Measurements from ENCODE around the gene CTIF.

The CTIF gene

DNA sequence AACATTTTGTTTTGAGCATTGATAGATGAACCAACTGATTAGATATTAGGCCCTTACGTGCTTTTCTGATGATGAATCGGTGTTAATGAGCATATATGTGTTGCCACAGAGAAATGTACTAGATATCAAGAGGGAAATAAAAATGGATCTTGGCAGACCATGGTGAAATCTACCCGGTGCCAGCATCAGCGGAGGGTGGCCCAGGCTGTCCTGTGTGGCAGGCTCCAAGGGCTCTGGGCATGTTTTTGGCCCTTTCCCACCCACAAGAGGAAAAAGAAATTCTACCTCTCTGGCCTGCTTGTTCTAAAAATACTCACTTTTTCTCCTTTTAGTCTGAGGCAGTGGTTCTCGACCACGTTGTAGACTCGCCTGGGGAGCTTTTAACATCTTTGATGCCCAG, 154.2 kb downstream of the CTIF start:
- TF ChIP-seq EZH2phosphoT487 (IDR thresholded peaks at IDR 0.05; ENCODE audit: low read depth), result no peak
- TF ChIP-seq, protein P1, sequence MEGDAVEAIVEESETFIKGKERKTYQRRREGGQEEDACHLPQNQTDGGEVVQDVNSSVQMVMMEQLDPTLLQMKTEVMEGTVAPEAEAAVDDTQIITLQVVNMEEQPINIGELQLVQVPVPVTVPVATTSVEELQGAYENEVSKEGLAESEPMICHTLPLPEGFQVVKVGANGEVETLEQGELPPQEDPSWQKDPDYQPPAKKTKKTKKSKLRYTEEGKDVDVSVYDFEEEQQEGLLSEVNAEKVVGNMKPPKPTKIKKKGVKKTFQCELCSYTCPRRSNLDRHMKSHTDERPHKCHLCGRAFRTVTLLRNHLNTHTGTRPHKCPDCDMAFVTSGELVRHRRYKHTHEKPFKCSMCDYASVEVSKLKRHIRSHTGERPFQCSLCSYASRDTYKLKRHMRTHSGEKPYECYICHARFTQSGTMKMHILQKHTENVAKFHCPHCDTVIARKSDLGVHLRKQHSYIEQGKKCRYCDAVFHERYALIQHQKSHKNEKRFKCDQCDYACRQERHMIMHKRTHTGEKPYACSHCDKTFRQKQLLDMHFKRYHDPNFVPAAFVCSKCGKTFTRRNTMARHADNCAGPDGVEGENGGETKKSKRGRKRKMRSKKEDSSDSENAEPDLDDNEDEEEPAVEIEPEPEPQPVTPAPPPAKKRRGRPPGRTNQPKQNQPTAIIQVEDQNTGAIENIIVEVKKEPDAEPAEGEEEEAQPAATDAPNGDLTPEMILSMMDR (IDR thresholded peaks at IDR 0.05; ENCODE audit: low read depth, low read length), result no peak
- H3K4me1 ChIP-seq (ENCODE audit: low read length), result no peaks in the 10 kb centered on the region
- H3K4me2 ChIP-seq (ENCODE audit: low read length), result no peak overlapping the region
- H3K27ac ChIP-seq (ENCODE audit: low read length), result no peak overlapping the region
- no peaks in the 10 kb centered on the region for H3K79me2 ChIP-seq (ENCODE audit: low read length)
- no peaks in the 10 kb centered on the region for H3K27me3 ChIP-seq (ENCODE audit: low read depth, low read length)
- H3K36me3 ChIP-seq (replicated peaks; ENCODE audit: low read depth, low read length), result no peaks in the 10 kb centered on the region
- no peaks in the 10 kb centered on the region for H3K9me3 ChIP-seq (ENCODE audit: insufficient read depth, low read length)
- no peak overlapping the region for H2AFZ ChIP-seq (ENCODE audit: low read depth, low read length)
- no peak overlapping the region for H3K4me3 ChIP-seq (ENCODE audit: low read length)
- H4K20me1 ChIP-seq (ENCODE audit: insufficient read depth, low read length), result peaks cover 17% of the 10 kb centered on the region; the same call in 1 of the 2 replicates
- no peak overlapping the region for H3K9ac ChIP-seq (ENCODE audit: low read length)

DNA sequence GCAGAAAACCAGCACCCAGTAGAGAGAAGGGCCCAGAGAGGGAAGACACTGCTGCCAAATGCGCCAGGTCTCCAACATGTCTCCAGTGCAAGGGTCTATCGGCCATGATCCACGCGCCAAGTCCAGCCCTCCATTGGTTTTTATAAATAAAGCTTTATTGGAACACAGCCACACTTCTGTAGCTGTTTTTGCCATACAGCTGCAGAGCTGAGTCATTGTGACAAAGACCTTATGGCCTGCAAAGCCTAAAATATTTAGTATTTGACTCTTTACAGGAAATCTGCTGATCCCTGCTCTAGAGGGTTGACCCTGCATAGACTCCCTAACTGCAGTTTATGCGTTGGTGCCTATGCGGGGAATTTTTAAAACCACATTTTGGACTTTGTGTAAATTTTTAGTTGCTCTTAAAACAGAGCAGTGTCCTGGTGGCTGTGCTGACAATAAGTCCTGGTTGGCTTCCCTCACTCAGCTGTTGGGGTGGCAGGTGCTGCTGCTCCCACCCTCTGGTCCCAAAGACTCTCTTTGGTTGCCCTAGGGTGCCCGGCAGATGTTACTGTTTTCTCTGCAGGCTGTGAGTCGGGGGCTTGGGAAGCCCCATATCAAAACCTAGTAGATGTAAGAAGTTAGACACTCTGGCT, 154.9 kb downstream of the CTIF start:
- peaks cover 7% of the 10 kb centered on the region for H3K4me1 ChIP-seq (ENCODE audit: low read length)

DNA sequence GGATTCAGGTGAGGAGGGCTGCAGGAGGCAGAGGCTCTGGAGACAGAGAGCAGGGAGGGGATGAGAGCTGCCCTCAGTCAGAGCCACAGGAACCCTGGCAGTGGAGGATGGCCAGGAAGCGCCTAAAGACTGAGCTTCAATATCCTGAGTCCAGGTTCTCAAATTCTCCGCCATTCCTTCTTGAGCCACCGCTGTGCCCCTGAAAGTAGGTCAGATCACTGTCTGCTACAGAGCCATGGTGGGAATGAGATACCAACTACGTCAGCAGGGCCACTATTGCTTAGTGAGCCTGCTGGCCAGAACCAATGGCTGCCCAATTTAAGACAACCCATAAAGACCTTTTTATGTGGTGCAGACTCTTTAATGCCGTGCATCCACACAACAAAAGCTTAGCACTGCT, 155.5 kb downstream of the CTIF start:
- peaks cover 13% of the 10 kb centered on the region for H3K4me1 ChIP-seq (ENCODE audit: low read length)
- peaks cover 28% of the 10 kb centered on the region for H4K20me1 ChIP-seq (ENCODE audit: insufficient read depth, low read length)
- H3K9me3 ChIP-seq (ENCODE audit: insufficient read depth, low read length), result no peaks in the 10 kb centered on the region
- H3K79me2 ChIP-seq (ENCODE audit: low read length), result no peaks in the 10 kb centered on the region
- H3K27me3 ChIP-seq (ENCODE audit: low read depth, low read length), result no peaks in the 10 kb centered on the region
- H3K36me3 ChIP-seq (replicated peaks; ENCODE audit: low read depth, low read length), result no peaks in the 10 kb centered on the region
- H3K9ac ChIP-seq (ENCODE audit: low read length), result no peak overlapping the region
- H3K4me3 ChIP-seq (ENCODE audit: low read length), result no peak overlapping the region
- no peak overlapping the region for H3K27ac ChIP-seq (ENCODE audit: low read length)
- H3K4me2 ChIP-seq (ENCODE audit: low read length), result no peak overlapping the region
- no peak overlapping the region for H2AFZ ChIP-seq (ENCODE audit: low read depth, low read length)
- no peak for TF ChIP-seq EZH2phosphoT487 (IDR thresholded peaks at IDR 0.05; ENCODE audit: low read depth)
- TF ChIP-seq, protein P1 (IDR thresholded peaks at IDR 0.05; ENCODE audit: low read depth, low read length), result no peak

More for the DNA sequence above, 154.9 kb downstream of the CTIF start:
- no peaks in the 10 kb centered on the region for H3K79me2 ChIP-seq (ENCODE audit: low read length)
- H3K27me3 ChIP-seq (ENCODE audit: low read depth, low read length), result no peaks in the 10 kb centered on the region
- no peak overlapping the region for H3K27ac ChIP-seq (ENCODE audit: low read length)
- peaks cover 24% of the 10 kb centered on the region; the same call in 1 of the 2 replicates for H4K20me1 ChIP-seq (ENCODE audit: insufficient read depth, low read length)
- no peak for TF ChIP-seq EZH2phosphoT487 (IDR thresholded peaks at IDR 0.05; ENCODE audit: low read depth)
- TF ChIP-seq, protein P1 (IDR thresholded peaks at IDR 0.05; ENCODE audit: low read depth, low read length), result no peak
- no peak overlapping the region for H3K4me2 ChIP-seq (ENCODE audit: low read length)
- H3K36me3 ChIP-seq (replicated peaks; ENCODE audit: low read depth, low read length), result no peaks in the 10 kb centered on the region
- no peaks in the 10 kb centered on the region for H3K9me3 ChIP-seq (ENCODE audit: insufficient read depth, low read length)
- H3K9ac ChIP-seq (ENCODE audit: low read length), result no peak overlapping the region
- H2AFZ ChIP-seq (ENCODE audit: low read depth, low read length), result no peak overlapping the region
- no peak overlapping the region for H3K4me3 ChIP-seq (ENCODE audit: low read length)

DNA sequence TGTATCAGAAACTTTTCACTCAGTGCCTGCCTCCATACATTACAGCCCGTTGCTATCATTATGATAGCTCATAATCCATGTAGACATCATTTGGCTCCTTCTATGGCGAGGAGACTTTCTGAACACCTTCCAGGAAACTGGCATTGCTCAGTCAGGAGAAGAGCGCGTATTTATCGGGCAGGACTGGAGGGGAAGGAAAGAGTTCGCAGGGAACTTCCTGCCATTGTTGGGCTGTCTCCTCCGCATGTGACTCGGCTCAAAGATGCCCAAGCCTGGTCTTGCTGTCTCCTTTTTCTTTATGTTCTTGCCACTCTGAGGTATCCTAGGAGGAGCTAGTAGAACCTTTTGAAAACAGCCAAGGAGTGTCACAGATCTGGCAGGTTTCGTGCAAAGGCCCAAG, 156.8 kb downstream of the CTIF start:
- Histone ChIP-seq H3K9me3 (ENCODE audit: insufficient read depth, low read length) (no peaks in the 10 kb centered on the region), H3K27ac (ENCODE audit: low read length) (no peak overlapping the region), H2AFZ (ENCODE audit: low read depth, low read length) (no peak overlapping the region), H4K20me1 (ENCODE audit: insufficient read depth, low read length) (peaks cover 29% of the 10 kb centered on the region), H3K4me1 (ENCODE audit: low read length) (peaks cover 24% of the 10 kb centered on the region), H3K27me3 (ENCODE audit: low read depth, low read length) (no peaks in the 10 kb centered on the region), H3K36me3 (replicated peaks; ENCODE audit: low read depth, low read length) (no peaks in the 10 kb centered on the region), H3K9ac (ENCODE audit: low read length) (no peak overlapping the region), H3K4me2 (ENCODE audit: low read length) (no peak overlapping the region), H3K79me2 (ENCODE audit: low read length) (no peaks in the 10 kb centered on the region), H3K4me3 (ENCODE audit: low read length) (no peak overlapping the region)
- no peak for TF ChIP-seq EZH2phosphoT487 (IDR thresholded peaks at IDR 0.05; ENCODE audit: low read depth)
- TF ChIP-seq, protein P1 (IDR thresholded peaks at IDR 0.05; ENCODE audit: low read depth, low read length), result no peak
